HepG2 (cell line): ENCODE results near the gene MSI2. TPM values are rescaled to one million over a fixed set of nuclear protein-coding genes. Genes with fewer than 3 reads are reported as not detected.
A peak's percentile ranks its signal among the peaks of the same experiment; 100 is the strongest.

Experiments used
- CBX2 ChIP-seq, 2 experiments: fragments of 200-600 bp in 1 of 2; sonication (generic); formaldehyde crosslinking in 1 of 2; IDR thresholded peaks; 2 replicates each; pipeline versions ENCODE4 v1.7.0 to v1.8.1; 2018 to 2022; ENCODE audit warnings: low read depth in 2 of 2, low read length in 1 of 2, mild to moderate bottlenecking in 1 of 2, missing genetic modification reagents in 1 of 2
- DBP ChIP-seq: sonication (generic); formaldehyde crosslinking; IDR thresholded peaks from 2 replicates; pipeline ENCODE4 v1.4.0; 2020; ENCODE audit warnings: missing genetic modification reagents; ENCODE audit errors: not compliant biosample characterization
- FIP1L1 ChIP-seq: fragments of 200-400 bp; formaldehyde crosslinking; IDR thresholded peaks from 2 replicates; pipeline ENCODE4 v1.6.1; 2018; ENCODE audit warnings: low read depth, mild to moderate bottlenecking, low read length, moderate library complexity, borderline replicate concordance; ENCODE audit not compliant: insufficient read depth
- FOXP1 ChIP-seq, 2 experiments: fragments of 450-650 bp in 1 of 2; IDR thresholded peaks; 2 replicates each; pipeline ENCODE4 v1.6.1; 2017 to 2018; ENCODE audit warnings: antibody characterized with exemption in 1 of 2
- GLMP ChIP-seq: sonication (generic); formaldehyde crosslinking; IDR thresholded peaks from 2 replicates; pipeline ENCODE4 v1.9.0; 2021; ENCODE audit warnings: missing genetic modification reagents, mild to moderate bottlenecking, borderline replicate concordance
- HNF1A ChIP-seq, 2 experiments: sonication (generic) in 1 of 2; formaldehyde crosslinking in 1 of 2; IDR thresholded peaks; 2 replicates each; pipeline versions ENCODE4 v1.4.0 to v1.6.1; 2016 to 2020; ENCODE audit warnings: borderline replicate concordance in 1 of 2, low read depth in 1 of 2, mild to moderate bottlenecking in 1 of 2, missing genetic modification reagents in 1 of 2
- NFE2 ChIP-seq: sonication (generic); formaldehyde crosslinking; IDR thresholded peaks from 2 replicates; pipeline ENCODE4 v1.4.0; 2020; ENCODE audit warnings: missing genetic modification reagents
- POGK ChIP-seq: sonication (generic); formaldehyde crosslinking; conservative IDR thresholded peaks from 2 replicates; pipeline ENCODE4 v1.8.0; 2022; ENCODE audit warnings: mild to moderate bottlenecking, moderate library complexity, missing genetic modification reagents
- SNAPC4 ChIP-seq: sonication (generic); formaldehyde crosslinking; IDR thresholded peaks from 2 replicates; pipeline ENCODE4 v1.4.0; 2020; ENCODE audit warnings: mild to moderate bottlenecking, missing genetic modification reagents
- SP4 ChIP-seq: sonication (generic); formaldehyde crosslinking; IDR thresholded peaks from 2 replicates; pipeline ENCODE4 v1.8.1; 2023; ENCODE audit warnings: mild to moderate bottlenecking, missing genetic modification reagents
- TP53 ChIP-seq: sonication (generic); formaldehyde crosslinking; conservative IDR thresholded peaks from 2 replicates; pipeline ENCODE4 v1.4.0; 2020; ENCODE audit warnings: missing genetic modification reagents
- ZNF234 ChIP-seq: sonication (generic); formaldehyde crosslinking; conservative IDR thresholded peaks from 2 replicates; pipeline ENCODE4 v1.5.1; 2020; ENCODE audit warnings: mild to moderate bottlenecking, missing genetic modification reagents
- ZNF652 ChIP-seq: IDR thresholded peaks from 2 replicates; pipeline ENCODE4 v1.6.1; 2016; ENCODE audit warnings: low read depth, borderline replicate concordance
- ZNF768 ChIP-seq: sonication (generic); formaldehyde crosslinking; IDR thresholded peaks from 2 replicates; pipeline ENCODE4 v1.4.0; 2020; ENCODE audit warnings: missing genetic modification reagents
- ZZZ3 ChIP-seq: sonication (generic); formaldehyde crosslinking; IDR thresholded peaks from 2 replicates; pipeline ENCODE4 v1.4.0; 2020; ENCODE audit warnings: missing genetic modification reagents, mild to moderate bottlenecking, borderline replicate concordance
- polyA plus RNA-seq, 8 experiments: library from polyadenylated mRNA; depleted of rRNA in 3 of 8; stranded (reverse) in 7 of 8; unstranded in 1 of 8; fragments of >200 nt; fragmentation: Illumina TruSeq in 4 of 8; extraction: Trizol in 4 of 8; gene quantifications; 2 replicates each; pipeline versions ENCODE4 v1.2.1 to v1.2.3, GENCODE V29; 2011 to 2016; ENCODE audit warnings: low read depth in 4 of 8, missing spikeins in 1 of 8, mixed read lengths in 1 of 8; ENCODE audit not compliant: insufficient read depth in 1 of 8
- total RNA-seq, 5 experiments: library from RNA; depleted of rRNA; stranded (reverse); fragments of >200 nt; fragmentation: Illumina TruSeq; extraction: Trizol; gene quantifications; 2 replicates each; pipeline ENCODE4 v1.2.3, GENCODE V29; 2016; ENCODE audit warnings: low read depth in 1 of 5

MSI2 gene
- total and polyA plus RNA-seq, 2 of the 13 experiments (the other 11 are each of a cell fraction or from before 2014, with no cell fraction given) = 77.5 to 78.4 TPM

- TF ChIP-seq NFE2 (CRISPR knock-in tag) = no peak
- TF ChIP-seq POGK = peak; percentile 53; the same call in 1 of the 2 replicates
- no peak for TF ChIP-seq FIP1L1
- TF ChIP-seq GLMP (CRISPR knock-in tag) = no peak
- TF ChIP-seq ZZZ3 (CRISPR knock-in tag) = no peak
- TF ChIP-seq ZNF652 (CRISPR knock-in tag) = no peak
- TF ChIP-seq CBX2 (IDR thresholded peaks at IDR 0.05; ENCODE audit: low read depth, low read length) = no peak
- TF ChIP-seq CBX2 (CRISPR knock-in tag; IDR thresholded peaks at IDR 0.05; ENCODE audit: low read depth) = no peak
- TF ChIP-seq SP4 (CRISPR knock-in tag) = no peak
- no peak for TF ChIP-seq DBP
- no peak for TF ChIP-seq ZNF234 (CRISPR knock-in tag)
- no peak for TF ChIP-seq ZNF768 (CRISPR knock-in tag)
- TF ChIP-seq TP53 = no peak
- peak; percentile 81 for TF ChIP-seq HNF1A (IDR thresholded peaks at IDR 0.05; ENCODE audit: low read depth)
- peak; percentile 89; the same call in 1 of the 2 replicates for TF ChIP-seq HNF1A (CRISPR knock-in tag; IDR thresholded peaks at IDR 0.05; ENCODE audit: borderline replicate concordance)
- no peak for TF ChIP-seq SNAPC4 (CRISPR knock-in tag)
- no peak for TF ChIP-seq FOXP1 (IDR thresholded peaks at IDR 0.05)
- no peak for TF ChIP-seq FOXP1 (CRISPR knock-in tag; IDR thresholded peaks at IDR 0.05)
Measured at GRCh38 chr17:57377094-57377493, 120.8 kb downstream of the MSI2 start (continued).
